Testis (tissue), 3 donors: Measurements from ENCODE around the gene RNF217. TPM values are rescaled to one million over a fixed set of nuclear protein-coding genes. Genes with fewer than 3 reads are reported as not detected.

Experiments
- DNase-seq: peaks from one replicate; pipeline ENCODE4 v3.0.0-alpha.2; 2019
- H3K27ac ChIP-seq, 2 donors: fragments of 200-600 bp; sonication (generic); one replicate each; pipeline ENCODE4 v1.5.1; 2019
- H3K27me3 ChIP-seq: fragments of 200-600 bp; sonication (generic); one replicate; pipeline ENCODE4 v1.5.1; 2019
- H3K36me3 ChIP-seq: fragments of 200-600 bp; sonication (generic); one replicate; pipeline ENCODE4 v1.5.1; 2017; ENCODE audit warnings: low read depth; ENCODE audit errors: missing control alignments
- H3K4me1 ChIP-seq: fragments of 200-600 bp; sonication (generic); one replicate; pipeline ENCODE4 v1.5.1; 2019
- H3K4me3 ChIP-seq, 2 donors: fragments of 200-600 bp; sonication (generic); one replicate each; pipeline ENCODE4 v1.5.1; 2017 to 2019
- H3K9me3 ChIP-seq: fragments of 200-600 bp; sonication (generic); one replicate; pipeline ENCODE4 v1.5.1; 2017
- POLR2A ChIP-seq: fragments of 450-650 bp; IDR thresholded peaks from one replicate; pipeline ENCODE4 v1.6.1; 2017; ENCODE audit warnings: antibody characterized with exemption, mild to moderate bottlenecking, moderate library complexity
- WGBS, 2 donors: methylation state at CpG; one replicate each; pipeline ENCODE4 v1.1.5; 2018; 5-methylcytosine and 5-hydroxymethylcytosine counted together
- intact Hi-C: fragments of 100-400 bp; cut with DNase I; formaldehyde crosslinking; loops from one replicate; pipeline ENCODE4 v1.15.1; 2023; ENCODE audit warnings: low total_unique reads
- polyA plus RNA-seq: library from polyadenylated mRNA; stranded (reverse); fragments of 350-450 nt; fragmentation: Illumina TruSeq; extraction: RNeasy Lipid Tissue Mini Kit (QIAGEN cat#74804); gene quantifications from one replicate; pipeline ENCODE4 v1.2.3, GENCODE V29; 2014; ENCODE audit warnings: low read depth, low replicate concordance; ENCODE audit not compliant: insufficient read depth
- total RNA-seq, 2 donors: library from RNA; depleted of rRNA; stranded (reverse); fragments of >200 nt; gene quantifications; one replicate each; pipeline ENCODE4 v1.2.3, GENCODE V29; 2016
- TF ChIP-seq, protein P1 (sequence below), 3 experiments: fragments of 450-650 bp in 2 of 3; fragments of 200-600 bp in 1 of 3; sonication (generic) in 1 of 3; IDR thresholded peaks; one replicate each; pipeline ENCODE4 v1.5.1; 2016 to 2019; ENCODE audit warnings: antibody characterized with exemption in 3 of 3, mild to moderate bottlenecking in 2 of 3, moderate library complexity in 1 of 3

Gene RNF217
- total and polyA plus RNA-seq, 3 donors from 2014 or later: 25.1 to 48.0 (median 33.3) TPM

DNA sequence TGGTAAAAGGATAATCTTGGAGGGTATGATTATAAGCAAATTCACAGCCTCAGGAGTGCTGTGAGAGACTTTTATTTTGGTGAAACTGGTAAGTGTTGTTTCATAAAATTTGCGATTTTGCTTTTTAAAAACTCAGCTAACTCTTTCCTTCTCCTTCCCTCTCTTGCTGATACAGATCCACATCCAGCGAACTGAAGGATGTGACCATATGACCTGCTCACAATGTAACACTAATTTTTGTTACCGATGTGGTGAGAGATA lies 114.2 kb downstream of the RNF217 start:
- no peak overlapping the region for H3K27ac ChIP-seq
- no peaks in the 10 kb centered on the region for H3K4me1 ChIP-seq
- no peaks in the 10 kb centered on the region for H3K9me3 ChIP-seq
- DNase-seq: no peak
- no peak overlapping the region for H3K4me3 ChIP-seq
- no peaks in the 10 kb centered on the region for H3K27me3 ChIP-seq
- no peaks in the 10 kb centered on the region for H3K36me3 ChIP-seq
- intact Hi-C loops: no loop called here
- TF ChIP-seq, protein P1, sequence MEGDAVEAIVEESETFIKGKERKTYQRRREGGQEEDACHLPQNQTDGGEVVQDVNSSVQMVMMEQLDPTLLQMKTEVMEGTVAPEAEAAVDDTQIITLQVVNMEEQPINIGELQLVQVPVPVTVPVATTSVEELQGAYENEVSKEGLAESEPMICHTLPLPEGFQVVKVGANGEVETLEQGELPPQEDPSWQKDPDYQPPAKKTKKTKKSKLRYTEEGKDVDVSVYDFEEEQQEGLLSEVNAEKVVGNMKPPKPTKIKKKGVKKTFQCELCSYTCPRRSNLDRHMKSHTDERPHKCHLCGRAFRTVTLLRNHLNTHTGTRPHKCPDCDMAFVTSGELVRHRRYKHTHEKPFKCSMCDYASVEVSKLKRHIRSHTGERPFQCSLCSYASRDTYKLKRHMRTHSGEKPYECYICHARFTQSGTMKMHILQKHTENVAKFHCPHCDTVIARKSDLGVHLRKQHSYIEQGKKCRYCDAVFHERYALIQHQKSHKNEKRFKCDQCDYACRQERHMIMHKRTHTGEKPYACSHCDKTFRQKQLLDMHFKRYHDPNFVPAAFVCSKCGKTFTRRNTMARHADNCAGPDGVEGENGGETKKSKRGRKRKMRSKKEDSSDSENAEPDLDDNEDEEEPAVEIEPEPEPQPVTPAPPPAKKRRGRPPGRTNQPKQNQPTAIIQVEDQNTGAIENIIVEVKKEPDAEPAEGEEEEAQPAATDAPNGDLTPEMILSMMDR (IDR thresholded peaks at IDR 0.05): no peak
- TF ChIP-seq POLR2A: no peak
- 86 to 87% methylated on average over 3 of the region's 3 CpGs for WGBS, 2 donors

DNA sequence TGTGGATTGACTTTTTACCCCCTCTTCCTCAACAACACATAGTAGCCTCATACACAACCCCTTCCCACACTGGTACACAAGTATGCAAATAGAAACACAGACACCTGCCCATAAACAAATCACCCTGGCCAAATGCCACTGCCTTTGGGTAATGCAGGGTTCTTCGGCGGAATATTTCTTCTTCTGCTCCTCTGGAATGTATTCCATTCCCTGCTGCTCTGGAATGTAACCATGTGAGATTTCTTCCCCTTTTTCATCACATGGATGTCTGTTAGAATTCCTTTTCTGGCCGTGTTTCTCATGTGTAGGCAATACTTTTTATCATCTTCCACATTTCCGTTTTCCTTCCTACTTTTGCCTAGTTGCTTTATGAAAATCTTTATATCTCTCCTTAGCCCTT lies 115.2 kb downstream of the RNF217 start:
- Histone ChIP-seq H3K4me1 (no peaks in the 10 kb centered on the region), H3K36me3 (no peaks in the 10 kb centered on the region), H3K27ac (no peak overlapping the region), H3K4me3 (no peak overlapping the region), H3K9me3 (no peaks in the 10 kb centered on the region), H3K27me3 (no peaks in the 10 kb centered on the region)
- DNase-seq: no peak
- TF ChIP-seq POLR2A: no peak
- TF ChIP-seq, protein P1 (IDR thresholded peaks at IDR 0.05): no peak
- intact Hi-C loops: no loop called here
- 82 to 85% methylated on average over 4 of the region's 4 CpGs for WGBS, 2 donors

DNA sequence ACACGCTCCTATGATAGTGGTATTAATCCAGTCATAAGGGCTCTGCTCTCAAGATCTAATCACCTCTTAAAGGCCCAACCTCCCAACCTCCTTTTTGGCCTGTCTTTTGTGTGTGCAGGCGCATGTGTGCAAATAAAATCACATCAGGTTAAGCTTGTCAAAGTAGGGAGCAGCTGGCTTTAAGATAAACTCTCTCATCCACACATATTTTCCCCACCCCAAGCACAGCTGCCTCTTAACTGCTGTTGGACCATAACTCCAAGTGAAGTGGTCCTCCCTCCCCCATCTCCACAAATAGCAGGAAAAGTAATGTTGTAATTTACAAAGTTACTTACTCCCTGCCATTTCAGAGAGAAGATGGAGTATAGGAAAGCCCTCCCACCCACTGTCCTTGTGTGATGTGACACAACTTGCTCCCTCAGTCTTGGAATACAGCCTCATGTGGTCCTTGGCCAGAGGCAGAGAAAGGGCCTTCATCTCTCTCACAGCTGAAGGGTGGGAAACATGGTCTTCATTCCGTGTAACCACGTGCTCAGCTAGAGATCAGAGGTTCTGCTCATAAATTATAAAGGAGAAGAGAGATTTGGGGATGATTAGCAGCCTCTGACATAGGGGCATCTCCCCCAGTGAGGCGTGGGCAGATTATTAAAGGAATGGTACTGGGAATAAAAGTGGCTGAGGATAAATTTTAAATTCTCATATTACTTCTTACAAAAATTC lies 116.5 kb downstream of the RNF217 start:
- no peak for DNase-seq
- no peak overlapping the region for H3K27ac ChIP-seq
- H3K27me3 ChIP-seq: no peaks in the 10 kb centered on the region
- H3K9me3 ChIP-seq: no peaks in the 10 kb centered on the region
- intact Hi-C loops: no loop called here
- no peak overlapping the region for H3K4me3 ChIP-seq
- no peaks in the 10 kb centered on the region for H3K4me1 ChIP-seq
- 80 to 88% methylated on average over 5 of the region's 5 CpGs for WGBS, 2 donors
- TF ChIP-seq, protein P1 (IDR thresholded peaks at IDR 0.05): no peak
- no peak for TF ChIP-seq POLR2A
- H3K36me3 ChIP-seq: no peaks in the 10 kb centered on the region

DNA sequence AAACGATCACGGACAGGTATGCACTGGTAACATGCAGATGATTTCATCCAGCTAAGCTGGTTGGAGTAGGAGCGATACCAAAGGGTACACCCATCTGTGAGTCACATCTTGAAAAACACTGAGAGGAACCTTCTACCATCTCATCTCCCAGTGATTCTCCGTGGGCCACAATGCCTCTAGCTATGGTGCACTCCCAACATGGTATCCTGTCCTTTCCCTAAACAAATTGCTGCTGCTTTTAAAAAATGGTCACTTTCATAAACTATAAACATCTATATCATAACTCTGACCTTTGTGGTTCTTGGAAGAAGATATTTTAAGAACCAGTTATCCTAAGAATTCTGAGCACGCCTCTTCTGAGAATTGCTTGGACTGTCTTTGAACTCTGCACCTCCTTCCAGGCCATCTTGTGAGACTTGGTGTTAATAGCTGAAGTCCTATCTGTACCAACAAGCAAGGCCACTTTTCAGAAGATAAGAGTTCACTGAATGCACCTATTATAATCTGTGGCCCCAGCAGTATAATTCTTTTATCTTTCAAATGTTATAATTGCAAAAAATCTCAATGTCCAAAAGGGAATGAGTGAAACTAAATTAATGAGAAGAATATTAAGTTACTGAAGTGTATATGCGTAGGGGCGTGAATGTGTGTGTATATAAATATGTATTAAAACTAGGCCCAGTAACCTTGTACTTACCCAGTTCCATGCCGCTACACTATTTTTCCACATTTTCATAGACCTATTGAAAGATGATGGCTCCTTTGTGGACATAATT lies 120.9 kb downstream of the RNF217 start:
- Histone ChIP-seq H3K27ac (no peak overlapping the region), H3K27me3 (no peaks in the 10 kb centered on the region), H3K36me3 (no peaks in the 10 kb centered on the region), H3K4me3 (no peak overlapping the region), H3K9me3 (no peaks in the 10 kb centered on the region), H3K4me1 (no peaks in the 10 kb centered on the region)
- TF ChIP-seq, protein P1 (IDR thresholded peaks at IDR 0.05): no peak
- TF ChIP-seq POLR2A: no peak
- WGBS, 2 donors: 85 to 88% methylated on average over 8 of the region's 8 CpGs
- intact Hi-C loops: no loop called here
- no peak for DNase-seq

DNA sequence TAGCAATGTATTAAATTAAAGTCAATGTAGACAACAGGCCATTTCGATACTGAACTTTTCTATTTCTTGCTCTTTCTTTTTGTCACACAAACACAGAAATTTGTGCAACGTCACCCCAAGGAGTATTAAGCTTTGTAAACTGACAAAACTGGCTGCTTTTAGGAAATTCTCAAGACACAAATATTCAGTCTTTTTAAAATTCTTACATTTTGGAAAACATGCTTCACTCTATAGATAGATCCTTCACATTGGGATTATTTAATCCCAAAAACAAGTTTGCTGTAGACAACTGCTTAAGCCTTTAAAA lies 121.4 kb downstream of the RNF217 start:
- Histone ChIP-seq H3K4me1 (no peaks in the 10 kb centered on the region), H3K9me3 (no peaks in the 10 kb centered on the region), H3K36me3 (no peaks in the 10 kb centered on the region), H3K27ac (no peak overlapping the region), H3K4me3 (no peak overlapping the region), H3K27me3 (no peaks in the 10 kb centered on the region)
- intact Hi-C loops: no loop called here
- 75 to 83% methylated on average over 2 of the region's 2 CpGs for WGBS, 2 donors
- no peak for TF ChIP-seq POLR2A
- TF ChIP-seq, protein P1 (IDR thresholded peaks at IDR 0.05): no peak
- DNase-seq: no peak
